H7 (cell line): ENCODE results near the gene SLC44A4. TPM values are rescaled to one million over a fixed set of nuclear protein-coding genes. Genes with fewer than 3 reads are reported as not detected.

Experiments used
- total RNA-seq: library from RNA; depleted of rRNA; stranded (reverse); fragments of >200 nt; shearing (Covaris generic); gene quantifications from 2 replicates; pipeline ENCODE4 v1.2.3, GENCODE V29; 2014; rRNA removed

Gene SLC44A4
- total RNA-seq, 1 experiment from 2014 or later, result 0.42 TPM

Other genes starting within 250 kb of the SLC44A4 start
- gene BAG6, start 226.3 kb downstream of the SLC44A4 start, total RNA-seq, result 320 and 331 TPM in 2 replicates
- 3.3 and 4.2 TPM in 2 replicates for gene APOM, start 223.1 kb downstream of the SLC44A4 start, total RNA-seq
- gene C6orf47, start 218.2 kb downstream of the SLC44A4 start, total RNA-seq, result 17.3 and 17.6 TPM in 2 replicates
- gene GPANK1, start 214.0 kb downstream of the SLC44A4 start, total RNA-seq, result 28.6 and 33.3 TPM in 2 replicates
- 197 and 224 TPM in 2 replicates for gene CSNK2B, start 212.9 kb downstream of the SLC44A4 start, total RNA-seq
- gene LY6G5B, start 209.0 kb downstream of the SLC44A4 start, total RNA-seq, result 2.9 and 4.2 TPM in 2 replicates
- gene LY6G5C, start 197.9 kb downstream of the SLC44A4 start, total RNA-seq, result 0.70 and 2.0 TPM in 2 replicates
- 35.7 and 39.7 TPM in 2 replicates for gene ABHD16A, start 175.7 kb downstream of the SLC44A4 start, total RNA-seq
- not detected in 2 replicates for gene LY6G6F, start 172.1 kb downstream of the SLC44A4 start, total RNA-seq
- 2.8 TPM in 1 of 2 replicates, not detected in the other for gene LY6G6D, start 163.6 kb downstream of the SLC44A4 start, total RNA-seq
- gene LY6G6C, start 157.3 kb downstream of the SLC44A4 start, total RNA-seq, result not detected in 2 replicates
- gene MPIG6B, start 155.6 kb downstream of the SLC44A4 start, total RNA-seq, result not detected in 2 replicates
- gene DDAH2, start 149.7 kb downstream of the SLC44A4 start, total RNA-seq, result 83.6 and 99.2 TPM in 2 replicates
- 456 and 621 TPM in 2 replicates for gene CLIC1, start 142.5 kb downstream of the SLC44A4 start, total RNA-seq
- 19.5 and 28.4 TPM in 2 replicates for gene MSH5, start 139.0 kb downstream of the SLC44A4 start, total RNA-seq
- gene SAPCD1, start 116.3 kb downstream of the SLC44A4 start, total RNA-seq, result 1.8 and 7.7 TPM in 2 replicates
- gene VWA7, start 101.7 kb downstream of the SLC44A4 start, total RNA-seq, result 0.44 and 2.1 TPM in 2 replicates
- 114 and 115 TPM in 2 replicates for gene VARS1, start 83.2 kb downstream of the SLC44A4 start, total RNA-seq
- 108 and 150 TPM in 2 replicates for gene LSM2, start 72.0 kb downstream of the SLC44A4 start, total RNA-seq
- 0.15 and 0.55 TPM in 2 replicates for gene HSPA1L, start 63.7 kb downstream of the SLC44A4 start, total RNA-seq
- 45.7 and 58.5 TPM in 2 replicates for gene HSPA1A, start 63.5 kb downstream of the SLC44A4 start, total RNA-seq
- 63.3 and 70.4 TPM in 2 replicates for gene HSPA1B, start 51.3 kb downstream of the SLC44A4 start, total RNA-seq
- gene NEU1, start 16.2 kb downstream of the SLC44A4 start, total RNA-seq, result 56.2 and 58.6 TPM in 2 replicates
- gene EHMT2, start 18.7 kb upstream of the SLC44A4 start, total RNA-seq, result 134 and 136 TPM in 2 replicates
- gene ZBTB12, start 23.1 kb upstream of the SLC44A4 start, total RNA-seq, result 7.9 and 8.7 TPM in 2 replicates
- 0.63 and 1.7 TPM in 2 replicates for gene C2, start 48.7 kb upstream of the SLC44A4 start, total RNA-seq
- gene CFB, start 67.1 kb upstream of the SLC44A4 start, total RNA-seq, result not detected in 2 replicates
- 109 and 115 TPM in 2 replicates for gene NELFE, start 80.0 kb upstream of the SLC44A4 start, total RNA-seq
- gene SKIC2, start 80.2 kb upstream of the SLC44A4 start, total RNA-seq, result 47.2 and 57.6 TPM in 2 replicates
- 18.8 and 19.9 TPM in 2 replicates for gene DXO, start 93.1 kb upstream of the SLC44A4 start, total RNA-seq
- 0.35 and 1.5 TPM in 2 replicates for gene C4A, start 103.1 kb upstream of the SLC44A4 start, total RNA-seq
- gene C4B, start 135.8 kb upstream of the SLC44A4 start, total RNA-seq, result 1.1 and 1.9 TPM in 2 replicates
- gene CYP21A2, start 159.4 kb upstream of the SLC44A4 start, total RNA-seq, result 0.11 TPM in 1 of 2 replicates, not detected in the other
- 2.7 and 4.4 TPM in 2 replicates for gene TNXB, start 230.3 kb upstream of the SLC44A4 start, total RNA-seq
- 25.1 and 26.2 TPM in 2 replicates for gene ATF6B, start 249.2 kb upstream of the SLC44A4 start, total RNA-seq